Activated CD8-positive, alpha-beta memory T cell treated with anti-CD3 and anti-CD28 coated beads for 36 hours (primary cell): Measurements from ENCODE around the gene FRMD4A. TPM values are rescaled to one million over a fixed set of nuclear protein-coding genes. Genes with fewer than 3 reads are reported as not detected.
"Not testable (repeated sequence)": the region's sequence is repeated elsewhere in the genome, so short reads cannot be mapped to it uniquely, and the experiment has no call there.

Experiments used
- CTCF ChIA-PET: fragments of 350-600 bp; sonication (Branson Sonifier 250); formaldehyde crosslinking; loops from one replicate; lab custom pipeline; 2021; ENCODE audit warnings: antibody characterized with exemption; lab: Charles Lee
- POLR2A ChIA-PET: fragments of 350-600 bp; sonication (Branson Sonifier 250); formaldehyde crosslinking; loops from one replicate; lab custom pipeline; 2021; ENCODE audit warnings: antibody characterized with exemption; lab: Charles Lee
- total RNA-seq, 2 experiments: library from RNA; stranded (reverse); gene quantifications; one replicate each; pipeline ENCODE4 v1.2.3, GENCODE V29; 2021

FRMD4A gene
- total RNA-seq, 2 experiments from 2014 or later = 4.7 to 5.2 TPM

DNA sequence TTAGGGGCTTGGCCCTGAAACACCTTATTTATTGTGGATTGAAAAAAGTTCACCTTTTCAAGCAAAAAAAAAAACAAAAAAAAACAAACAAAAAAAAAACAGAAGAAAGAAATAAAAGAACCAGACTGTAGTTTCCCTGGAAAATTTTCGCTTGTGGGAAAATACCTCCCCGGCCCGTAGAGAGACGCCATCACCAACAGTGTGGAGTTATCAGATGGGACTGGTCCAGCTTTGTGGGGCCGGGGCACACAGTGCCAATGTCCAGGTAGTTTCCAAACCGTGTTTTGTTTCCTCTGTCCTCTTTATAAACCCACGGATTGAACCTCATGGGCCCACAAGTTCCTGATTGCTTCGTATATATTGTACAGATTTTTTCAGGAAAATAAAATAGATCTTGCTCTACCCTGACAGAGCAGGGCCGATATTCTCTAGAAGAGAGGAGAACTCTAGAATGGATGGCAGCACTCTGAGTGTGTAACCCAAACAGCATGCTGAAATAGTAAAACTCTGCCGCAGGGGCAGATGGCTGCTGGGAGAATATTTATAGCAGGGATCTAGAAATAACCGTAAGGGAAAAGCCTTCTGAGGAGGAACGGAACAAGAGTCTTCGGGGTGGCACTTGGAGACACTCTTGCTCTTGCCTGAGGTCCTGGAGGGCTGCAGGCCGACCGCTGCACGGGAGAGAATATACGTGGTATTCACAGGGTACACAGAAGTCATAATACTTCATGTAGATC, 241.0 kb downstream of the FRMD4A start:
- CTCF ChIA-PET = interaction anchor here (1.2 kb wide), 1 partner anchor 13 kb away, joined by 3 read pairs; no protein-coding TSS in a partner anchor
- POLR2A ChIA-PET = no interaction called here

DNA sequence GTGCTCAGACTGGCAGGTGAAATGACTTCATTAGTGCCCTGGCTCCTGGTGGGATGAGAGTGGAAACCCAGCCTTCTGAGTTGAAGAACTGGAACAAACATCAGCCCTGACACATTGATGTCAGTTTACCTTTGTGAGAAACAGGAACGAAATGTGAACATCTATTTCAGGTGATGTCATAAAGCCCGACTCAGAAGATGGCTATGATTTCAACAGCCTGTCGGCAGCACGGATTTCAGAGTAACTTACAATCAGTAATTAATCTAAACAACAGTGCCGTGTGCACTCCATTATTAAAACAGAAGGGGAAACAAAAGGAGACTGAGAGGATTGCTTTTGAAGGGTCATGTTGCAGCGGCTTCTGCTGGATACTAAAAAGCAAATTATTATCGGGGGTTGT, 243.2 kb downstream of the FRMD4A start:
- CTCF ChIA-PET = no interaction called here
- POLR2A ChIA-PET = no interaction called here

DNA sequence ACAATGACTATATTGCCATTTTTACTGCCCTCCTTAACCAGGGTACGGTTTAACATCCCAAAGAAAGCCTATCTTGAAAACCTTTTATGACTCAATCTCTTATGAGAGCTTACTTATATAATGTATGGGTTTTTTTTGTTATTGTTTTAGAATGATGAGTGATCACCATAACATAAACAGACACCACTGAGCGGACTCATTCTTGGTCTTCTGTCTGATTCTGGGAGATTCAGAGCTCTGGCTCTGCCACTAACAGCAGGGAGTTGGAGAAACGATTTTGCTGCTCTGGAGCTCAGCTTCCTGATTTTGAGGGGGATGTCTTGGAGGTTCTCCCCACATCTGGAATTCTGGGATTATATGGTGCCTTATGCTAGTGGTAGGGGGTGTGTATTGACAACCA, 244.1 kb downstream of the FRMD4A start:
- POLR2A ChIA-PET = no interaction called here
- CTCF ChIA-PET = interaction anchor here (0.6 kb wide), 2 partner anchors 129 to 170 kb away, joined by 4 read pairs; no protein-coding TSS in a partner anchor

DNA sequence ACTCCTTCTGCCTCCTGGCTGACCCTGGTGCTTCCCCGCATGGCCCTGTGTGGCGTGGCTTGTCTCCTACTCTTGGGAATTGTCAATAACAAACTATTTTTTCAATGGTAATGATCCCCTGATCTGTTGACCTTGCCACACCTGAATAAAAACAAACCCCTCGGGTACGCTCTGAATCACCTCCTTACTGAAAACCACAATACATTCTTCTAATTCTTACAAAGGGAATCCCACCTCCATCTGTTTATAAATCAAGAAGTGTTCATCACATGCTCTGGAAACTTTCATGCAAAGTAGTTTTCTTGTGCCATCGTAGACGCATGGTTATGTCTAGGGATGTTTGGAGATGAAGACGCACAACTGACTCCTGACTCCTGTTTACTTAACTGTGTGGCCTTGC, 245.8 kb downstream of the FRMD4A start:
- CTCF ChIA-PET = no interaction called here
- POLR2A ChIA-PET = no interaction called here

DNA sequence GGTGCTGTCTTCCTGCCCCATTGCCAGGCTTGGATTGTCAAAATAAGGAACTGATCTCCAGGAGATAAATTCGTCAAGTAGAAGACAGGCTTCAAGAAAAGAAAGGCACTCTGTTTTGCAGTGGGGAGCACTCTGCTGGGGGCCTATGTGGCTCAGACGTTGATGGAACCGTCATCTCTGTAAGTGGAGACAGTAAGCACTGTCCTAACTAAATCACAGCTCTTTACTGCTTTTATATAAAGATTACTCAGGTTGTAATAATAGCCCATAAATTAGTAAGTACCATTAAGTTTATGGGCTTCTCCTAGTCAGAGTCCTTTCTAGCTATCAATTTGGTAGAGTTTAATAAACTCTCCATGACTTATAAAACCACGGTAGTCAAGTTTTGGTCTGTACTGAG, 249.9 kb downstream of the FRMD4A start:
- ChIA-PET POLR2A (no interaction called here), CTCF (no interaction called here)

DNA sequence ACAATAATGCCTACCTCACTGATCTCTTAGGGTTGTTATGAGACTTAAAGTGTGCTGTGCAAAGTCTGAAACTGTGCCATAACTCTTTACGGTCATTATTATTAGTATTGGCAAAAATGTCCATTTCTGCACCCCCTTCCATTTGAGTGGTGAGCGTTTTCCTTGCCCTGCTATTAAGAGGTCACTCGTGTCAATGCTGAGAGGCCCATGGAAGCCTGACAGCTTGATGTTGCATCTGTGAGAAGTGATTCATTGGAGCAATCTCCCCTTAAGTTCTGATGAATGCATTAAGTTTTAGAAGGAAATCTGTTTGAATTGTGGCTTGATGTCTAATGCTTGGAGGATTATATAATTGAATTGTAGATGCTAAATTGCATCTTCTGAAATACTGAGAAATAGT, 253.3 kb downstream of the FRMD4A start:
- CTCF ChIA-PET = no interaction called here
- POLR2A ChIA-PET = no interaction called here

DNA sequence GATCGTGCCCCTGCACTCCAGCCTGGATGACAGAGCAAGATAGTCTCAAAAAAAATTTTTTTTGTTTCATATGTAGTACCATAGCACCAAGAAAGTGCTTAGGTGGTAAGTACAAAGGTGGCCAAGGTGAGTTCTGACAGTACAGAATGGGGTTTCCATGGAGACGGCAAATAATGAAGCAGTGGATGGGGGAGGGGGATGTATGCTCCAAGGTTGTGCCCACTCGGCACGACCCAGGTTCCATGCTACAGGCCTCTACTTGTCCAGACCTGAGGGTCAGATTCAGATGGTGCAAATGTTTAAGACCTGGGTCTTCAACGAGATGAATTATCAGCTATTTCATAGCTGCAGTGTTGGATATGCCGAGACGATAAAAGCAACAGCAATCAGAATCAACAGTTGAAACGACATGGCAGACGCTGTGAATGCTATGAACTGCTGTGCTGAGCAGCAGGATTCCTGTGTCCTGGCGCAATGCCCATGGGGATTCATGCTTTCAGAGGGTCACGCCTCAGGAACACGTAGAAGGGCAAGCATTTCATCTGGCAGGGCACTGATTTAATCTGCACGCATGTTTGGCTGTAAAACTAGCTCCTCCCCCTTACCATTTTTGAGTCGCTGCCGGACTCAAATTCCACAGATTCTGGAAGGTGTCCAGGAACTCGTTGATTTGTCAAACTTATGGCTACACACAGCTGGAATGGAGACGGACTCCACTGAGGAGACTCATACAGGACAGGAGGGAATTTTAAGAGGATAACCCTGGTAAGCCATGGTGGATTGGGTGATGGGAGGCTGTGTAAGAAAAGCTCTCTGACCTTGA, 256.5 kb downstream of the FRMD4A start:
- POLR2A ChIA-PET = no interaction called here
- CTCF ChIA-PET = no interaction called here

DNA sequence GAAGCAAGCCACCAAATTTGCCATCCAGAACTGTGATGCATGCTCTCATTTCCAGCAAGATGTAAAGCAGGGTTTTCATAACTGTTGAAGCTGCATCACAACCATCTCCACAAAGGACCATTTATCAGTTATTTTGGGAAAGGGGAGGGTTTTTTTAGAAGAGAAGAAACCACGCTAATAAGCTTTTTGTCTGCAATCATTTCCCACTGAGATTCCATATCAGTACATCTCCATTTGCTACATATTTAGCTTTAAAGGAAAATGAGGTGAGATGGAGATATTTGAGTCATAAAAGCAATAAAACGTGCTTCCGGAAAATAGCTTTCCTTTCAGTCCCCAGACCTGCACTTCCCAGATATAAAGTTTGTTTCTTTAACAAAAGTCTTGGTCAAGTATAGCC, 258.2 kb downstream of the FRMD4A start:
- POLR2A ChIA-PET = no interaction called here
- CTCF ChIA-PET = no interaction called here

DNA sequence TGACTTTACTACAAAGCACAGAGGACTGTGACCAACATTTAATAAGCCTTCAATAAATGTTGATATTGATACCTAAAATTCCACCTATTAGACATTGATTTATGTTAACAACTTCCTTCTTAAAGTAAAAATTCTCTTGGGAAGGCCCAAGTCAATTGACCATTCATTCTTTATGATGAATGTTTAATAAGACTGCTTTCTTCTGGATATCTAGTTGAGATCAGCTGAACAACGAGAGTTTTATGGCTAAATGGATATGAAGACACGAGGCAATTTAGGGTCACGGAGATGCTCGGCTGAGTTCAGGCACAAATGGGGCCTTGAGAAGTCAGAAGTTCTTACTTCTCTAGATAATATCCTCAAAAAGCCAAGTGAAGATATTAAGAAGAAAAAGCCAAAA, 258.8 kb downstream of the FRMD4A start:
- ChIA-PET POLR2A (no interaction called here), CTCF (no interaction called here)

DNA sequence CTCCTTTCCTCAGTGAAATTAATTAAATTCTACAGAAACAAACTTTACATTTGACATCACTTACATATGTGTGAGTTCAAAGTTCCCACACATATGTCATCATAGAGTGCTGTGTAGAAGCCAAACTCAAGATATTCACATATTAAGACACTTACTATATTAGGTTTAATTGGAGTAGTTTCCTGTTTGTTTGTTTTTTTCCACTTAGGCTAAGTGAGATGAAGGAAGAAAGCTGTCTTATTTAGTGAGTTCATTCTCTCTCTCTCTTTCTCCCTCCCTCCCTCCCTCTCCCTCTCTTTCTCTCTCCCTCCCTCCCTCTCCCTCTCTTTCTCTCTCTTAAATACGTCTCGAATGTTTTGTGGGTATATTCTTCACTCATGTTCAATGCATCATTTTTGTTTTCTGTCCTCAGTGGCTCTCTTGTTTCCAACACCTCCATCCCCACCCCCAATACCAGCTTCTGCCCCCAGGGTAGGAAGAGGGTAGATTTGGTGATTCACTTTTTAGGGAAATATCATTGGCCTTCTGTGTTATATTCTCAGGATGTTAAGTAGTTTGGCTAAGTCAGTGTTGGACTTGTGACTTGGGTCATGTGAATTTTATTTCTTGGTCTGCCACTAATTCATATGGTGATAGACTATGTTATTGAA, 262.0 kb downstream of the FRMD4A start:
- ChIA-PET POLR2A (no interaction called here), CTCF (no interaction called here)

DNA sequence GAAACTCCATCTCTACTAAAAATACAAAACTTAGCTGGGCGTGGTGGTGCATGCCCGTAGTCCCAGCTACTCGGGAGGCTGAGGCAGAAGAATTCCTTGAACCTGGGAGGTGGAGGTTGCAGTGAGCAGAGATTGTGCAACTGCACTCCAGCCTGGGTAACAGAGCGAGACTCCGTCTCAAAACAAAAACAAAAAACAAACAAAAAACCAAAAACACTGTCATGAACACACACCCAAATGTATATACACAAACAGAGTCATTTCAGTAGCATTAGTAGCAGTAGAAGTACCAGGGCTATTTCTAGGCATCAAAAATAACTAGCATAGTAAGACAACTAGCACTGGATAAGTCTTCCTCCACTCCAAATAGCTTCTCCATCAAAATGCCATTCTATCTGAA, 263.1 kb downstream of the FRMD4A start:
- CTCF ChIA-PET, POLR2A ChIA-PET: not testable (repeated sequence)

DNA sequence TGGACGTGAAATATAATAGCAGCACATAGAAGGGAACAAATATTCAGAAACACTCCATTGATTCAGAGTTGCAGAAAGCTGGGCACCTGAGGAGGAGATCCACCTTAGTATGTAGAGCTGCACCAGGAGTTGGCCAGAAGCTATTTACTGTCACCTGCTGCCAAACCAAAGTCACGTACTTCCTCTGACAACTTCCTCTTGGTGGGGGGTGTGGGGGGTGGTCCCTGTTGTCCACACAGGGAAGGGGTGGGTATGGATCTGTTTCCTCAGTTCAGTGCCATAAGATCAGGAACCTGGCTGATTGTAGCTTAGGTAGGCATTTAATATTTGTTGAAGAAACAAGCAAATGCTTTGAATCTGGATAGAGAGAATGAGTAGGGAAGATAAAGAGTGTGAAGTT, 264.6 kb downstream of the FRMD4A start:
- ChIA-PET POLR2A (no interaction called here), CTCF (no interaction called here)

DNA sequence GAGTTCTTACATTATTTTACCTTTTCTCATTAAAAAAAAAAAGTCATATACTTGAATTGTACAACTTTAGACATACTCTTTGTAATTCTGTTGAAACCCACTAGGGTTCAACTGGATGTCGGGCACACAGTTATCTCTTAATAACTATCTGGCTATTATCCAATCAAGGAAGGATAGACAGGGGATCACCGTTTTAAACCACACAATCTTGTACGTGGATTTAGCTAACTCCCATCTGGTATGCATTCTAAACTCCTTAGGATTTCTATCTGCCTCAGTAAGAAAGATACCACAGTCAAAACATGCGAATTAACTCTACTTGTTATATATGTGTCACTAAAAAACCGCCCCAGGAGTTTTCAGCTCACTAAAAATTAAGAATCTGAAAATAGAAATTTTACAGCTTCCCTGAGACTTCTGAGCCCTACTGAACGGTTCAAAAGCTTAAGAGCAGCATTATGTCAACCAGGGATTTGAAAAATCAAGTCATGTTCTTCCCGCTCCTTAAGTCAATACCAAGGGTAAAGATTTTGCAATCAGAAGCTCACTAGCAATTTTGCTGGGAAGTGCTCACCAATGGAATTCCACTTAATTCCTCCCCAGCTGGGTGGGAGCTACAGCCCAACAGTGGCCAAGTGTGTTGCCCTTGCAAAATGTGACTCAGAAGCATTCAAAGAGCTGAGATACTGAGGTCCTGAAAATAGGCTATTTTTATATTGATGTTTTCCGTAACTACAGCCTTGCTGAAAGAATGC, 267.0 kb downstream of the FRMD4A start:
- CTCF ChIA-PET = no interaction called here
- POLR2A ChIA-PET = no interaction called here

DNA sequence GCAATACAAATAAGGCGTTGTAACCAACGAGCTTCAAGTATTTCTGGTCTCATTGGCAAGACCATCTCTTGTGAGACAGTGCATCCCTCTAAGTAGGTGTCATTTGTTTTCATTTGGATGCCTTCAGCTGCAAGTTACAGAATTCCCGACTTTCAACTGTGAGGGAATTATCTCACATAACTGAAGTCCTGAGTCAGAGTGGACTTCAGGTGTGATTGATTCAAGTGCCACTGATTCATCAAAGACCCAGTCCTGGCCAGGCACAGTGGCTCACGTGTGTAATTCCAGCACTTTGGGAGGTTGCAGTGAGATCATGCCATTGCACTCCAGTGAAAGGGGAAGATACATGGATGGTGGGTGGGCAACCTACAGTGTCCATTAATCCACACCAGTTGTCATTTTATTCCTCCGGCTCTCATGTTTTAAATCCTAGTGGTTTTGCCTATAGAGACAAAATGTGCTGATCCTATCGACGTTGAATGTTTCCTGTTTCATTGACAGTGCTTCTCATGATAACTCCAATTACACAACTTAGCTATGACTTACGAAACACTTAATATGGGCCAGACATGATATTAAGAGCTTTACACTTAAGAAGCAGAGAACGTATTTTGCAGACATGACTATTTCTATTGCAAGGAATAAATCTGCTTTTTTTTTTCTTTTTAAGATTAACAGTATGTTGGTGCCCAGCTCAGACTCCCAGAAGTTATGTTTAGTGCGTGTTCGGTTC, 268.0 kb downstream of the FRMD4A start:
- CTCF ChIA-PET = no interaction called here
- POLR2A ChIA-PET = no interaction called here

DNA sequence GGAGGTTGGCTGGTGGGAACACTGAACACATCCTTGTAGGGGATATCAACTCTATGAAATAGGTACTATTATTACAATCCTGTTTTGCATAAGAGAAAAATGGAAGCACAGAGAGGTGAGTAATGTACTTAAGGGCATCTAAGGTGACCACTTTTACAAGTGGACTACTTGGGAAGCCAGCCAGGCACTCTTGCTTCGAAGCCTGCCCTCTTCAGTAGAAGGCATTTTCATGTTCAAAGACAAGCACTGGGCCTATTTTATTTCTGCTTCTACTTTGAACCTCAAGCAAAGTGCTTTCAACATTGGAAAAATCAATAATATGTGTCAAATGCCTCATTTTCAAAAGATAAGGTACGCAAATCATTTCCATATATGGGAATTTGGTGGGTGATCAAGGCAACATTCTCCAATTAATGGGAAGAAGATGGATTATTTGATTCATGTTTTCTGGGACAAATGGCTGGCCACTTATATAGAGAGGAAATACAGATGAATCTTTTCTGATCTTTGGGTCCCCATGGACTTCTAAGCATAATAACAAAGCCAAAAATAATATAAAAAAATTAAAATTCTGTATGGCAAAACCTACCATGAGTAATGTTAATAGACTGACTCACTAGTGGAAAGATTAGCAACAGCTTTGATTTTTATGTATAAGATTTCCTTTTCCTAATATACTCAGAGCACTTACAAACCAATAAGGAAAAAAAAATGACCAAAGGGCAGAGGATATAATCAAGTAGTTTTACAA, 270.2 kb downstream of the FRMD4A start:
- CTCF ChIA-PET = no interaction called here
- POLR2A ChIA-PET = no interaction called here

DNA sequence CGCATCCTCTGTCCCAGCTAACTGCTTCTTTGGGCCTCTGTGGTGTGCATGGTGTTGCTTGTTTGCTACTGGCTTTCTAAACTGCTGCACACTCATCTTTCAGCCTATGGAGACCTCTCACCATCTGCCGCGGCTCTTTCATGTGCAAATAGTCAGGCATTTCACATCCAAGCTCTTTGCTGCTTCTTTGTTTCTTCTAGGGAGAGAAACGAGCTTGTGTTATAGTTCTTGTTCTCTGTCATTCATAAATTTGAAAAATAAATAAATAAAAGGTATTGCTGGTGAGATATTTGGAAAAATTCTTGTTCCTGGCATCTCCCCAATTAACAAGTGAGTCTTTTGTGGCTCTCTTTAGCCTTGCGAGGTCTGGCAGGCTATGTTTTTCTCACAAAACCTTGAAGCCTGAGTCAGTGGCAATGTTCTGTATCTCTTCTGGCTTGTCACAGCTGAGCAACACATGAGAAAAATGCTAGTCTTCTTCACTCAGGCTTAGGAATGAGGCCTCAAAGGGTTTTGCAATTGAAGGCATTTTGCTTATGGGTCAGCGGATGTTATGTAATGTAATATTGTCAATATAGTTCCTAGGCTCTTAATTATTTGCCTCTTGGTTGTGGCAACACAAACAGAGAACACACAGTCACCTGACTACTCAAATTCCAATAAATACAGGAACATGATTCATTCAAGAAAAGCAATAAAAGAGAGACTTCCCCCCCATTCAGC, 274.0 kb downstream of the FRMD4A start:
- ChIA-PET CTCF (no interaction called here), POLR2A (no interaction called here)

DNA sequence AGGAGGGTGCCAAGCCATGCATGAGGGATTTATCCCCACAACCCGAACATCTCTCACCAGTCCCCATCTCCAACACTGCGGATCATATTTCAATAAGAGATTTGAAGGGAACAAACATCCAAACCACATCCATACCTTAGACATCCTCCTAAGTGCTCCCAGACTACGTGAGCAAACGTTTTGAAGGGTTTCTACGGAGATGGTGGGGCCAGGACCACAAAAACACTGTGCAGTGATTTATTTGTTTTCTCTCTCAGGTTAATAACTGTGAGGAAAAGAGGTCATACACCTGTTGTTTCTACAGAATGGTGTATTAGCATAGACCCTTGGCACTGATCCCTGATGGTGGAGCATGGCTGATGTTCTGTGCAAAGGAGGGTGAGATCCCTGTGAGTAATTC, 277.8 kb downstream of the FRMD4A start:
- ChIA-PET CTCF (no interaction called here), POLR2A (no interaction called here)

DNA sequence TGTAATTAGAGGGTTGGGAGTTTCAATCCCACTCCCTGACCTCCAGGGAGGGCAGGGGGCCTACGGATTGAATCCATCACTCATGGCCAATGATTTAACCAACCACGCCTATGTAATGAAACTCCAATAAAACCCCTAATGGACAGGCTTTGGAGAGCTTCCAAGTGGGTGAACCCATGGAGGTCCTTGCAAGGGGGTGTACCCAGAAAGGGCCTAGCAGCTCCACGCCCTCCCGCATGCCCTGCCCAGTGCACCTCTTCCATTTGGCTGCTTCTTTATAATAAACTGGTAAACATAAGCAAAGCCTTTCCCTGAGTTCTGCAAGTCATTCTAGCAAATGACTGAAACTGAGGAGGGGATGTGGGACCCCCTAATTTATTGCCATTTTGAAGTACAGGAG, 280.1 kb downstream of the FRMD4A start:
- POLR2A ChIA-PET = no interaction called here
- CTCF ChIA-PET = interaction anchor here (0.6 kb wide), 1 partner anchor 59 kb away, joined by 3 read pairs; no protein-coding TSS in a partner anchor
